ENCODE data around the gene CNTNAP5. TPM values are rescaled to one million over a fixed set of nuclear protein-coding genes. Genes with fewer than 3 reads are reported as not detected.

The CNTNAP5 gene
- total and polyA plus RNA-seq, 2 donors (not counting 1 experiment from before 2014, with no cell fraction given), result not detected

DNA sequence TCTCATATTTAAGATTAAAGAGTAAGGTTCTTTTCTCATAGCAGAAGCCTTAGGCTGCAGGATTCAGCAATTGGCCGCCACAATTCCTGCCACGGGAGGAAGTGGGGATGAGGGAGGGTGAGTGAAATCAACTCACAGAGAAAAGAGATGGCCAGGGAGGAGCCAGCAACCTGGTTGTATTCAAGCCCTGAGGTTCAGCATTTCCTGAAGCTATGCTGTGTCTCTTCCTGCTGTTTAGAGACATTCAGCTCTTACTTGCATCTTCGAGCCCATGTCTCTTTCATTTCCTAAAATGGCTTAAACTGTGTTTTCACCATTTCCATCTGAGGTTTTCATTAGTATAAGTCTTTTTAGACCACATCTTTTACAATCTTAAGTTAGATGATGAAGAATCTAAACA is 522.6 kb downstream of the CNTNAP5 start:
- WGBS (ENCODE audit: insufficient coverage), result 63% methylated on average over 2 of the region's 3 CpGs

DNA sequence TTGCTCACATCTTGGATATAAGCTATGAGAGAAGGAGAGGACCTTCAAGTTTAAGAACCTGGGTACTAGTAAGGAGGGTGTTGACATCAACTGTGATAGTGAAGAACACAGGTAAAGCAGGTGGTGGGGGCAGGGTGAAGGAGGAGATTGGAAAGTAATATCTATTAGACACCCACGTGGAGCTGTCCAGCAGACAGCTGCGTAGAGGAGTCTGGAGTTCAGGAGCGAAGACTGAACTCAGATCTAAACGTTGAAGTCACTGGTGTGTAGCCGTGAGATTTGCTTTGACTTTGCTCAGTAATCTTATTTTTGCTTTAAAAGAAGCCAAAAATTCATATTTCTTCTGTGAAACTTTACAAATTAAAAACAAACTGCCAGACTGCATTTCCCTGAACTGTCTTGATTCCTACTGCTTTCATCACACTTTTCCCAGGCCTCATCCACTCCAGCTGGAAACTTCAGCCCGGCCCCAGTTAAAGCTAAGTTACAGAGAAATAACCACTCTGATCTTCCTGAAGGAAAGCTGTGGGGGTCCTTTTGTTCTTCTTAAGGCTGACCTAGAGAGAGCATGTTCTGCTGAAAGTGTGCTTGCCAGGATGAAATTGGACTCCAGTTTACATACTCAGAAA is 533.3 kb downstream of the CNTNAP5 start:
- Mint-ChIP-seq H3K4me1 (no peaks in the 10 kb centered on the region), H3K9me3 (ENCODE audit: insufficient read depth) (peaks cover 2% of the 10 kb centered on the region), H3K27me3 (no peaks in the 10 kb centered on the region), H3K27ac (no peak overlapping the region), H3K4me3 (no peak overlapping the region)
- Histone ChIP-seq H3K4me2 (replicated peaks; ENCODE audit: low read depth, low read length, poor library complexity, severe bottlenecking) (no peak overlapping the region), H3K27ac (ENCODE audit: low read length in 2 of 2) (no peak overlapping the region), H2AFZ (ENCODE audit: insufficient read depth, low read depth, low read length, poor library complexity, severe bottlenecking) (no peak overlapping the region), H3K9me3 (ENCODE audit: control extremely low read depth in 1 of 3, control insufficient read depth in 2 of 3, insufficient read depth in 1 of 3, low read length in 2 of 3) (no peaks in the 10 kb centered on the region), H3K79me2 (ENCODE audit: control insufficient read depth, insufficient read depth, low read length) (no peaks in the 10 kb centered on the region), H3K9ac (ENCODE audit: low read length) (no peak overlapping the region), H3K36me3 (replicated peaks in 1 of 2; ENCODE audit: control extremely low read depth in 1 of 2, control insufficient read depth in 1 of 2, extremely low read depth in 1 of 2, insufficient read depth in 2 of 2, low read length in 1 of 2) (no peaks in the 10 kb centered on the region), H3K27me3 (replicated peaks in 1 of 4; ENCODE audit: control extremely low read depth in 1 of 4, control insufficient read depth in 3 of 4, insufficient read depth in 4 of 4, low read length in 3 of 4) (no peaks in the 10 kb centered on the region), H4K20me1 (ENCODE audit: control insufficient read depth, insufficient read depth, low read length, poor library complexity, severe bottlenecking) (no peaks in the 10 kb centered on the region), H3K4me1 (ENCODE audit: control insufficient read depth in 2 of 2, insufficient read depth in 2 of 2, low read length in 2 of 2) (no peaks in the 10 kb centered on the region), H3K4me3 (ENCODE audit: control extremely low read depth in 1 of 5, extremely low read depth in 1 of 5, insufficient read depth in 1 of 5, low read depth in 2 of 5, low read length in 4 of 5) (no peak overlapping the region)
- ATAC-seq (ENCODE audit: low read depth), result no peak
- WGBS (ENCODE audit: insufficient coverage), result 72% methylated on average over 3 of the region's 6 CpGs
- POLR2A ChIA-PET, result no interaction called here
- TF ChIP-seq, protein P1, sequence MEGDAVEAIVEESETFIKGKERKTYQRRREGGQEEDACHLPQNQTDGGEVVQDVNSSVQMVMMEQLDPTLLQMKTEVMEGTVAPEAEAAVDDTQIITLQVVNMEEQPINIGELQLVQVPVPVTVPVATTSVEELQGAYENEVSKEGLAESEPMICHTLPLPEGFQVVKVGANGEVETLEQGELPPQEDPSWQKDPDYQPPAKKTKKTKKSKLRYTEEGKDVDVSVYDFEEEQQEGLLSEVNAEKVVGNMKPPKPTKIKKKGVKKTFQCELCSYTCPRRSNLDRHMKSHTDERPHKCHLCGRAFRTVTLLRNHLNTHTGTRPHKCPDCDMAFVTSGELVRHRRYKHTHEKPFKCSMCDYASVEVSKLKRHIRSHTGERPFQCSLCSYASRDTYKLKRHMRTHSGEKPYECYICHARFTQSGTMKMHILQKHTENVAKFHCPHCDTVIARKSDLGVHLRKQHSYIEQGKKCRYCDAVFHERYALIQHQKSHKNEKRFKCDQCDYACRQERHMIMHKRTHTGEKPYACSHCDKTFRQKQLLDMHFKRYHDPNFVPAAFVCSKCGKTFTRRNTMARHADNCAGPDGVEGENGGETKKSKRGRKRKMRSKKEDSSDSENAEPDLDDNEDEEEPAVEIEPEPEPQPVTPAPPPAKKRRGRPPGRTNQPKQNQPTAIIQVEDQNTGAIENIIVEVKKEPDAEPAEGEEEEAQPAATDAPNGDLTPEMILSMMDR (IDR thresholded peaks at IDR 0.05), result no peak
- TF ChIP-seq EZH2 (IDR thresholded peaks at IDR 0.05; ENCODE audit: borderline replicate concordance, insufficient read depth, low read depth, low read length, poor library complexity, severe bottlenecking), result no peak
- CTCF ChIA-PET, result no interaction called here
- intact Hi-C loops (cut with micrococcal nuclease), result no loop called here
- no peak for DNase-seq

More for the DNA sequence above, 522.6 kb downstream of the CNTNAP5 start:
- ATAC-seq (ENCODE audit: low read depth) (no peak), DNase-seq (no peak)
- H3K4me1 ChIP-seq (ENCODE audit: control insufficient read depth in 2 of 2, insufficient read depth in 2 of 2, low read length in 2 of 2), result no peaks in the 10 kb centered on the region
- no peak overlapping the region for H3K9ac ChIP-seq (ENCODE audit: low read length)
- H3K9me3 ChIP-seq (ENCODE audit: control extremely low read depth in 1 of 3, control insufficient read depth in 2 of 3, insufficient read depth in 1 of 3, low read length in 2 of 3), result no peaks in the 10 kb centered on the region
- Mint-ChIP-seq H3K9me3 (ENCODE audit: insufficient read depth) (peaks cover 2% of the 10 kb centered on the region), H3K4me1 (no peaks in the 10 kb centered on the region), H3K27ac (no peak overlapping the region), H3K27me3 (no peaks in the 10 kb centered on the region), H3K4me3 (no peak overlapping the region)
- POLR2A ChIA-PET, result no interaction called here
- H3K27me3 ChIP-seq (replicated peaks in 1 of 4; ENCODE audit: control extremely low read depth in 1 of 4, control insufficient read depth in 3 of 4, insufficient read depth in 4 of 4, low read length in 3 of 4), result no peaks in the 10 kb centered on the region
- TF ChIP-seq, protein P1 (IDR thresholded peaks at IDR 0.05), result no peak
- TF ChIP-seq EZH2 (IDR thresholded peaks at IDR 0.05; ENCODE audit: borderline replicate concordance, insufficient read depth, low read depth, low read length, poor library complexity, severe bottlenecking), result no peak
- no peaks in the 10 kb centered on the region for H4K20me1 ChIP-seq (ENCODE audit: control insufficient read depth, insufficient read depth, low read length, poor library complexity, severe bottlenecking)
- H3K79me2 ChIP-seq (ENCODE audit: control insufficient read depth, insufficient read depth, low read length), result no peaks in the 10 kb centered on the region
- no peak overlapping the region for H3K4me2 ChIP-seq (replicated peaks; ENCODE audit: low read depth, low read length, poor library complexity, severe bottlenecking)
- CTCF ChIA-PET, result no interaction called here
- no peaks in the 10 kb centered on the region for H3K36me3 ChIP-seq (replicated peaks in 1 of 2; ENCODE audit: control extremely low read depth in 1 of 2, control insufficient read depth in 1 of 2, extremely low read depth in 1 of 2, insufficient read depth in 2 of 2, low read length in 1 of 2)
- no peak overlapping the region for H2AFZ ChIP-seq (ENCODE audit: insufficient read depth, low read depth, low read length, poor library complexity, severe bottlenecking)
- intact Hi-C loops (cut with micrococcal nuclease), result no loop called here
- no peak overlapping the region for H3K4me3 ChIP-seq (ENCODE audit: control extremely low read depth in 1 of 5, extremely low read depth in 1 of 5, insufficient read depth in 1 of 5, low read depth in 2 of 5, low read length in 4 of 5)
- H3K27ac ChIP-seq (ENCODE audit: low read length in 2 of 2), result no peak overlapping the region
